HG03575 (cell line): ENCODE data around the gene GLDN.
"Not testable (repeated sequence)": the region's sequence is repeated elsewhere in the genome, so short reads cannot be mapped to it uniquely, and the experiment has no call there.

ENCODE experiments used
- ATAC-seq: cut with Tn5 transposase; IDR thresholded peaks from one replicate; pipeline ENCODE4 v1.9.1; 2021; ENCODE audit not compliant: unreplicated experiment, insufficient number of reproducible peaks, low FRiP score; ENCODE audit errors: extremely low read depth

Gene GLDN

DNA sequence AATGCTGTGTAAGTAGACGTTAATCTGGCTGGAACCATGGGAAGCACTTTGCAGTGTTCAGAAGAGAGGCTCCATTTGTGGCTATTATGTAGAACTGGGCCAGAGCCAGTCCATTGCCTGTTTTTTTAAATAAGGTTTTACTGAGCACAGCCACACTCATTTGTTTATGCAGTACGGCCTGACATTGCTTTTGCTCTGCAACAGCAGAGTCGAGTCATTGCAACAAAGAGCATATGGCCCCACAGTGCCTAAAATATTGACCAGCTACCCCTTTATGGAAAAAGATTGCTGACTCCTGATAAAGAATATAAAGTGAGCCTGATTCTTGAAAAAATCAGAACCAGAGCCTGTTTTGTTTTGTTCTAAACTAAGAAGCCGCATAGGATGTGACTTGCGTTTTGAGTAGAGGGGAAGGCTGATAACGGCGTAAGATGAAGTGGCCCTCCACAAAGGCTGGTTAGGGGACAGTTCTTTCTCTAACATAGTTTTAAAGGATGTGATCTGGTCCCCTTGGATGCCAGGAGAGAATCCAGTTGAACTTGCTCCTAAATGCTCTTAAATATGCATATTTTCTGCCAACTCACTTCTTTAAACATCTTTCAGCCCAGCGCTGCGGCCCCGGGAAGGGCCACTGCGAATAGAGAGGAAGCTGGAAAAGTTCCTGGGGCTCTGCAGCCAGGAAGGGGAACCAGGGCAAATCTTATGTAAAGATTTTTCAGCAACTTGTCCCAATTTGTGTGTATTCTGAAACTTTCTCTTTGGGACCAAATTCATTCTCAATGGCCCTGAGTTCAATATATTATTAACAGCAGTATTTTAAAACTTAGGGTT is 64.5 kb downstream of the GLDN start:
- ATAC-seq: no peak

DNA sequence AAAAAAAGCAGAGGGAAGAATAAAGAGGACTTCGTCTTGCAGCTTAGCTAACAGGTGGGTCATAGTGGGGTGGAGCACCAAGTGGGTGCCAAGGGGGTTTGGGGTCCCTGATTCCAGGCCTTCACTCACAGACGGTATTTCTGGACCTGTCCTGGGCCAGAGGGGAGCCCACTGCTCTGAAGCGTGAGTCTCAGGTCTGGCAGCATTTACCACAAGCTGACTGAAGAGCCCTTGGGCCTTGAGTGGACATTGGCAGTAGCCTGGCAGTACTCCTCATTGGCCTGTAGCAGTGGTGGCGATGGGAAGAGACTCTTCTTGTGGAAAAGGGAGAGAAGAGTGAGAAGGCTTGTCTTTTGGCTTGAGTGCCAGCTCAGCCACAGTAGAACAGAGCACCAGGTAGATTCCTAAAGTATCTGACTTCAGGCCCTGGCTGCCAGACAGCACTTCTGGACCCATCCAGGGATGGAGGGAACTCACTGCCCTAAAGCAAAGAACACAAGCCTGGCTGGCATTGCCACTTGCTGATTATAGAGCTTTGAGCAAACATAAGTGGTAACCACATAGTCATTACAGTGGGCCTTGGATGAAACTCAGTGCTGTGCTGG is 72.9 kb downstream of the GLDN start:
- no peak for ATAC-seq

DNA sequence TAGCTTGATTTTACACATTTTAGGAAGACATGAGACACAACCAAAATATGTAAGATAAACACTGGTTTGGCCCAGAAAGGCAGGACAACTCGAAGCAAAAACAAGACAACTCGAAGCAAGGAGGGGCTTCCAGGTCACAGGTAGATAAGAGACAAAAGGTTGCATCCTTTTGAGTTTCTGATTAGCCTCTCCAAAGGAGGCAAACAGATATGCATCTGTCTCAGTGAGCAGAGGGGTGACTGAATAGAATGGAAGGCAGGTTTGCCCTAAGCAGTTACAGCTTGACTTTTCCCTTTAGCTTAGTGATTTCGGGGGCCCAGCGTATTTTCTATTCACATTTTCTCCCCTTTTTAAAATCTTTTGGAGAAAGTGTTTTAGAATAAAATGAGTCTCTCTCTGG is 74.7 kb downstream of the GLDN start:
- ATAC-seq: no peak

DNA sequence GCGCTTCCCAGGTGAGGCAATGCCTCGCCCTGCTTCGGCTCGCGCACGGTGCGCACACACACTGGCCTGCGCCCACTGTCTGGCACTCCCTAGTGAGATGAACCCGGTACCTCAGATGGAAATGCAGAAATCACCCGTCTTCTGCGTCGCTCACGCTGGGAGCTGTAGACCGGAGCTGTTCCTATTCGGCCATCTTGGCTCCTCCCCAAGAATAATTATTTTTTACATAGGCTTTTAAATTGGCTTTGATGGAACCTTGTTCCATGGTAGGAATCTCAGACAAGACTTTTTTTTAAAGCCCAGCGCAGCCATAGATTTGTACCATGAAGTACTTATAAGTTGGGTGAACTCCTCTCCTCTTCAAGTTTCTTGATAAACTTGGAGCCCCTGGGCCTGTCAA is 81.6 kb downstream of the GLDN start:
- ATAC-seq: not testable (repeated sequence)

DNA sequence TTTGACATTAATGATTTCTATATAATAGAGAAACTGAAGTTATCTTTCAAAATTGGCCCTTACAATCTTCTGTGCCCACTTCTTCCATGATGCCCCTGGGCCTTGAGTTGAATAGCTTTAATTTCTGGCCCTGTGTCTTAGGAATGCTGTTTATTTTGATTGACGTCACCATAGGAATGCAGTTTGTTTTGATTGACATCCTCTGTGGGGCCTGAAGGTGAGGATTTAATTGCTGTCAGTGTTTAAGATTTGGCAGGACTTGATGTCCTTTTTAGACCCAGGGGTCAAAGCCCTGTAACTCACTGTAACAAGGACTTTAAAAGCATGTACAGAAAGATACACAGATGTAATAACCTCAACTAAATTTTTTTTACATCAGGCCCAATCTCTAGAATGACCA is 83.3 kb downstream of the GLDN start:
- no peak for ATAC-seq

DNA sequence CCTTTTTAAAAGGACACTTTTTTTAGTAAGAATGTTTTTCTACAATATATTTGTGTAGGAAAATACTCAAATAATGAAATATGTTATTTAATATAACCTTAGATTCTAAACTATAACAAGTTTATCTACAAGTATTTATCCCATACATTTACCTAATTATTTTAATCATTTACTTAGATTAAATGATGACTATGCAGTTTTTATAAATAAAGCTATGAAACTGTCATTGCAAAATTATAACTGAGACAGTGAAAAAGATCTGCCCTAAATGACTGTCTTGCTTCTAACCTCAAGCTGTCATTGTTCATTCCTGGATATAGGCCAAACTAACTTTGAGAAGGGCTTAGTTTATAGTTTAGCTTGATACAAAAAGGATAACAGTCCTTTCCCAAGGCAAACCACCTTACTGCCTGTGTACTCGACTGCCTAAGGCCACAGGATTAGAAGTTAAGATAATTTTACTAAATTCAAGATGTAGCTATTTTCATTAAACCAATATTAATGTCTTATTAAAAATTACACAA is 84.1 kb downstream of the GLDN start:
- no peak for ATAC-seq

DNA sequence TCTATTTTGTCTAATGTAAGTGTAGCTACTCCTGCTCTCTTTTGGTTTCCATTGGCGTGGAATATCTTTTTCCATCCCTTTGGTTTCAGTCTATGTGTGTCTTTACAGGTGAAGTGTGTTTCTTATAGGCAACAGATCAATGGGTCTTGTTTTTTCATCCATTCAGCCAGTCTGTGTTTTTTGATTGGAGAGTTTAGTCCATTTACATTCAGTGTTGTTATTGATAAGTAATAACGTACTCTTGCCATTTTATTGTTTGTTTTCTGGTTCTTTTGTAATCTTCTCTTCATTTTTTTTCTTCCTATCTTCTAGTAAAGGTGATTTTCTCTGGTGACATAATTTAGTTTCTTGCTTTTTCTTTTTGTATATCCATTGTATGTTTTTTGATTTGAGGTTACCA is 97.1 kb downstream of the GLDN start:
- no peak for ATAC-seq

DNA sequence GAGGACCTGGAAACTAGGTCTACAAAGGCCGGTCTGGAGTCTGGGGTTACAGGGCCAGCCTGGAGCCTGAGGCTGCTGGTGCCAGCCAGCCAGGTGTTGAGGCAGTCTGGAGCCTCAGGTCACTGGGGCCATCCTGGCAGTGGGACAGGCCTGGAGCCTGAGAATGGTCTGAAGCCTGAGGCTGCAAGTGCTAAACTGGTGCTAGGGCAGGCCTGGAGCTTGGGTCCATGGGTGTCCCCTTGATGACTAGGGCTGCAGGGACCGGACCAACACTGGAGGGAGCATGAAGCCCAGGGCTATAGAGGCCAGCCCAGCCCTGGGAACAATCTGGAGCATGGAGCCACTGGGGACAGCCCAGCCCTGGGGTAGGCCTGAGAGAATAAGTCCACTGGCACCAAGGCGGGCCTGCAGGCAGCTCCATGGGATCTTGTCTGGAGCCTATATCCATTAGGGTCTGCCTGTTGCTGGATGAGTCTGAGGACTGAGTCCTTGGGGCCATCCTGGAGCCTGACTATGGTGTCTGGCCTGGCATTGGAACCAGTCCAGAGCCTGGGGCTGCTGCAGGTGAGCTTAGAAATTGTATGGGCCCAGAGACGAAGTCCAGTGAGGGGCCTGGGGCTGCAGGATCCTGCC is 101.9 kb downstream of the GLDN start:
- ATAC-seq: no peak

DNA sequence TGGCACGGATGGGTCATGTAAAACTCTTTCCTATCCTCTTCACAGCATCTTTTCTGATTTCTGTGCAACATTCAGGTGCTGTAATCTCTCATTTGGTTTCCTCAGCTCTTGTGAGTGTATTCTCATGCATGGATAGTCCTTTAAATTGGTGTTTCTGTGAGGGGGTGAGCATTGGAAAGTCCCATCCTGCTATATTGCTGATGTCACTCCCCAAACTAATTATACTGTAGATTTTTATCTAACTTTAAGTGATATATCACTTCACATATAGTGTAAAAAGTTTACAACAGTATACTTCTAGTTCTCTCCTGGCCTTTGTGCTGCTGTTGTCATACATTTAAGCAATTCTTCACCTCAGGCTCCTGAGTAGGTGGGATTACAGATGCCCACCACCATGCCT is 102.7 kb downstream of the GLDN start:
- ATAC-seq: no peak

DNA sequence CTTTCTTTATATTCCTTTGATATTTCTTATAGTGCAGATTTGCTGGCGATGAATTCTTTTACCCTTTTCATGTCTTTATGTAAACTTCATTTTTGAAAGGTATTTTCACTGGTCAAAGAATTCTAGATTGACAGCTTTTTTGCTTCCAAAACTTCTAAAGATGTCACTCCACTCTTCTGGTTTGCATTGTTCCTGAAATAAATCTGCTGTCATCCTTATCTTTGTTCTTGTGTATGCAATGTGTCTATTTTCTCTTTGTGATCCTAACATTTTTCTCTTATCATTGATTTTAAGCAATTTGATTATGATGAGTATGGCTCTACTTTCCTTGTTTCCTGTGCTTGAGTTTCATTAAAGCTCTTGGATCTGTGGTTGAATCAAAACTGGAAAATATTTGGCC is 103.4 kb downstream of the GLDN start:
- ATAC-seq: no peak

DNA sequence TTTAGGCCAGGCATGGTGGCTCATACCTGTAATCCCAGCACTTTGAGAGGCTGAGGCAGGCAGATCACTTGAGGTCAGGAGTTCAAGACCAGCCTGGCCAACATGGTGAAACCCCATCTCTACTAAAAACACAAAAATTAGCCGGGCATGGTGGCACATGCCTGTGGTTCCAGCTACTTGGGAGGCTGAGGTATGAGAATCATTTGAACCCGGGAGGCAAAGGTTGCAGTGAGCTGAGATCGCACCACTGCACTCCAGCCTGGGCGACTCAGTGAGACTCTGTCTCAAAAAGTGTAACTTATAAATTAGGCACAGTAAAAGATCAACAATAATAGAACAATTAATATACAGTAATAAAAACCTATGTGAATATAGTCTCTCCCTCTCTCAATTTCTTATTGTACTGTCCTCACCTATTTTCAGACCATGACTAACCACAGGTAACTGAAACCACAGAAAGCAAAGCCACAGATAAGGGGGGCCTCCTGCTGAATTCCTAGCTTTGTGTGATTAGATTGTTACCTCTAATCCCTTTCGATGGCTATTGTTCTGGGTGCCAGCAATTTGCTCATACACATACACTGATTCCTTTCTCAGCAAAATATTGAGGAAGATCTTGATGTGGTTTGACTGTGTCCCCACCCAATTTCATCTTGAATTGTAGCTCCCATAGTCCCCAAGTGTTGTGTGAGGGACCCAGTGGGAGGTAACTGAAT is 104.7 kb downstream of the GLDN start:
- ATAC-seq: not testable (repeated sequence)

DNA sequence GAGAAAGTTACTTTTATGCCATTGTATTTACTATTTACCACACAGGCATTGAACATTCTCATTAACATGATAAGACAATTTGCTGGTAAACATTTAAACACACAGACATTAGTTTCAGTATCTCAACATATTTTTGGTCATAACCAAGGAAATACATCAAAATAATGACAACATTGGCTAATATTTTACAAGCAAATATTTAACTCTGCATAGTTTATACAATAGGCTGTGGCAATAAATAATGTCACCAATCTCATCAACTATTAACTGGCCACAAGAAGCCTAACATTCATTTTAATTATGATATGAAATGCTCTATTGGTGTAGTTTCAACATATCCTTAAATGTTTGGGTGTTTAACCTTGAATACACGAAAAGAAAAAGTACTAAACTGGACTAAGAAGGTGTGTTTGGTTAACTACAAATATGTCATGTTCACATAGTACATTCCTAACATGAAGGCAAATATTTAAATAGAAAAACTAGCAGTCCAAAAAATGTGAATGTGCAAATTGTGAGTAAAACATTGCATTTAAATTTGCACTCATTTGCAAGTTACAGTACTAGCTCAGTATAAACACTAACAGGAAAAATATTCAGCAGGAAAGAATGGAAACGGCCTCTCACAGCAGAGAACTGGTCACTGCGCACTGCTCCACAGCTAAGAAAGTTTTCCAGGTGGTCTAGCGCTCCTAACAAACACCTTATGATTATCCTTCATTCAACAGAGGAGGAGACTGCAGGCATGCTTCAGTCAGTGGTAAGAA is 106.6 kb downstream of the GLDN start:
- ATAC-seq: no peak

DNA sequence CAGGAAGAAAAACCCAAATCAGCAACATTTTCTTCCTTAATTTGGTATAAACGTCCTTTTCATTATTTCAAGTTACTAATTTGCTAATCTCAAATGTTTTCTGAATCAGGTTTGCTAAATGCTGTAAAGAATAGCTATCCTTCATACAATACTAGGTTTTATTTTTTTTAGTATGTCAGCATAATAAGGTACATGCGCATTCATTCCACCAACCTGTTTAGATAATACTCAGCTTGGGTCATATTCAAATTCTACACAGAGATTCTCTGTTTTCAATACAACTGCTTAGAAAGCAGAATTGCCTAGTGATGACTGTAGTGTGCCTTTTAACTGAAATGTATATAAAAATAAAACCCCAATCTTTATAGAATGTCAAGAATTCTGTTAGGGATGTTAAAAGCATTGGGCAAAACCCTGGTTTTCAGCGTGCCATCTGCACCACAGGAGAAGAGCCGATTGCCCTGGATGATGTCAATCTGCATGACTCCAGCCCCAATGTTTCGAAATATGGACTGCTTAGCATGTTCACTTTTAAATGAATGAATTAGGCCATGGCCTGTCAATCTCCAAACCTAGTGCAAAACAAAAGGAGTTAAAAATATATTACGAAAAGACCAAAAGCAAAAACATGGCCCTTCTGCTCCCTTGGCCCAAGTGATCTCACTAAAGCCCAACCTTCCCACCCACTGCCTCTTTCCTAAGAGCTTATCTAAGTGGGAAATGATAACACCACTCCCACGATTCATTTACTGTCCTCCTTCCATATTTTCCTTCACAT is 107.4 kb downstream of the GLDN start:
- ATAC-seq: no peak

DNA sequence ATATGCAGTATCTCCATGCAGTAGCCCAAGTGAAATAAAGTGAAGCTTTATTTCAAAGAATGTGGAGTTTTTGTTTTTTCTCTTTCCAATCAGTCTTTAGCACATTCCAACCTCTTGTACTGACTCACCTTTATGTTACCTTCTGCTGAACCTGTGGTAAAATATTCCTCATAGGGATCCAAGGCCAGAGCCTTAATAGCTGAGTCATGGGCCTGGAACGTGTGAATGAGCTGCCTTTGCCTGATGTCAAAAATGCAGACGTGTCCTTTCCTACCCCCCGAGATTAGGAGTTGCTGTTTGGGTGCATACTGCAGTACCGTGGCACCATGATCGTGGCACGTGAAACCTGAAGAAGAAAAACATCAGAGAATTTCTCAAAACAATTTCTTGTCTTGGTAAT is 108.5 kb downstream of the GLDN start:
- no peak for ATAC-seq
